Activated naive CD8-positive, alpha-beta T cell treated with anti-CD3 and anti-CD28 coated beads, Interleukin-2, amount 50 U/mL, for 16 hours (primary cell): ENCODE measurements around the gene SEL1L.
A peak's percentile ranks its signal among the peaks of the same experiment; 100 is the strongest.
"Not testable (repeated sequence)": the region's sequence is repeated elsewhere in the genome, so short reads cannot be mapped to it uniquely, and the experiment has no call there.

ENCODE experiments used
- DNase-seq: peaks from one replicate; pipeline ENCODE4 v3.0.0-alpha.2; 2020; ENCODE audit warnings: low read depth, low spot score

The SEL1L gene

GRCh38 chr14:81533536-81534343 is at the start of gene SEL1L:
Gene SEL1L (minus strand): TSS chr14:81533853. CDS start chr14:81533744, 109 bp downstream.
- DNase-seq: peak; percentile 100

GRCh38 chr14:81582420-81582819 is 48.8 kb upstream of the SEL1L start:
- no peak for DNase-seq

GRCh38 chr14:81579115-81579514 is 45.5 kb upstream of the SEL1L start:
- DNase-seq: no peak

GRCh38 chr14:81571437-81571836 is 37.8 kb upstream of the SEL1L start:
- no peak for DNase-seq

- DNase-seq: no peak
These were observed 33.6 kb upstream of the SEL1L start for GRCh38 chr14:81567302-81567701.

- no peak for DNase-seq
These were observed 32.0 kb upstream of the SEL1L start for GRCh38 chr14:81565441-81566290.

GRCh38 chr14:81562818-81563217 is 29.2 kb upstream of the SEL1L start:
- DNase-seq: no peak

- DNase-seq: no peak
These were observed 27.6 kb upstream of the SEL1L start for GRCh38 chr14:81561084-81561775.

GRCh38 chr14:81559385-81559784 is 25.7 kb upstream of the SEL1L start:
- DNase-seq: no peak

GRCh38 chr14:81557146-81557545 is 23.5 kb upstream of the SEL1L start:
- no peak for DNase-seq

- no peak for DNase-seq
These were observed 22.0 kb upstream of the SEL1L start for GRCh38 chr14:81555684-81556083.

- no peak for DNase-seq
These were observed 21.4 kb upstream of the SEL1L start for GRCh38 chr14:81555051-81555450.

GRCh38 chr14:81551471-81551870 is 17.8 kb upstream of the SEL1L start:
- DNase-seq: no peak

GRCh38 chr14:81550001-81550637 is 16.5 kb upstream of the SEL1L start:
- no peak for DNase-seq

GRCh38 chr14:81541206-81541605 is 7.6 kb upstream of the SEL1L start:
- not testable (repeated sequence) for DNase-seq

- no peak for DNase-seq
These were observed 3.5 kb upstream of the SEL1L start for GRCh38 chr14:81537193-81537592.

- DNase-seq: no peak
These were observed 2.7 kb upstream of the SEL1L start for GRCh38 chr14:81536241-81536771.

GRCh38 chr14:81535396-81536164 is 1.9 kb upstream of the SEL1L start:
- no peak for DNase-seq

- no peak for DNase-seq
These were observed 939 bp upstream of the SEL1L start for GRCh38 chr14:81534510-81535074.

- no peak for DNase-seq
These were observed 479 bp downstream of the SEL1L start for GRCh38 chr14:81533212-81533535.
